Cardiac fibroblast (primary cell): ENCODE measurements around the gene RPIA.

Source experiments
- DNase-seq, 2 donors: peaks; one replicate each; pipeline versions ENCODE4 v3.0.0 to v3.0.0-alpha.2; 2010; ENCODE audit warnings: low read depth in 2 of 2
- H3K4me3 ChIP-seq, 2 donors: replicated peaks in 1 of 2; 1 replicate in 1 of 2; 2 replicates in 1 of 2; pipeline ENCODE4 v1.5.1; 2011; ENCODE audit warnings: low read depth in 2 of 2, low read length in 2 of 2, mild to moderate bottlenecking in 2 of 2, moderate library complexity in 1 of 2
- CTCF ChIP-seq: IDR thresholded peaks from one replicate; pipeline ENCODE4 v1.5.1; 2011; ENCODE audit warnings: low read depth, mild to moderate bottlenecking, low read length, inconsistent platforms

RPIA gene

GRCh38 chr2:88669482-88670214 lies 21.8 kb upstream of the RPIA start:
- H3K4me3 ChIP-seq, result no peak overlapping the region
- TF ChIP-seq CTCF, result peak; percentile 69
- peak; percentile 62 to 64 for DNase-seq

GRCh38 chr2:88671786-88672427 lies 19.6 kb upstream of the RPIA start:
- TF ChIP-seq CTCF, result peak; percentile 79
- no peak overlapping the region for H3K4me3 ChIP-seq
- peak; percentile 74 for DNase-seq

- TF ChIP-seq CTCF, result no peak
- H3K4me3 ChIP-seq, result no peak overlapping the region
- no peak for DNase-seq
Measured at GRCh38 chr2:88673363-88673762, 18.1 kb upstream of the RPIA start.

GRCh38 chr2:88680266-88680902 lies 11.1 kb upstream of the RPIA start:
- no peak for TF ChIP-seq CTCF
- no peak overlapping the region for H3K4me3 ChIP-seq
- DNase-seq, result no peak

- no peak for DNase-seq
- no peak for TF ChIP-seq CTCF
- H3K4me3 ChIP-seq, result no peak overlapping the region
Measured at GRCh38 chr2:88680916-88681315, 10.6 kb upstream of the RPIA start.

GRCh38 chr2:88683160-88684021 lies 8.1 kb upstream of the RPIA start:
- no peak overlapping the region for H3K4me3 ChIP-seq
- no peak for TF ChIP-seq CTCF
- DNase-seq, result peak in 1 of 2 donors; percentile 9
